Jurkat, Clone E6-1 (cell line): ENCODE measurements around the gene MAPK8.

Experiments
- DNase-seq: peaks from one replicate; pipeline ENCODE4 v3.0.0-alpha.2; 2011; ENCODE audit warnings: low read depth, low spot score
- H3K4me3 ChIP-seq: 2 replicates; pipeline ENCODE4 v1.5.1; 2011; ENCODE audit warnings: mild to moderate bottlenecking, low read length, control low read depth, moderate library complexity

Gene MAPK8

DNA sequence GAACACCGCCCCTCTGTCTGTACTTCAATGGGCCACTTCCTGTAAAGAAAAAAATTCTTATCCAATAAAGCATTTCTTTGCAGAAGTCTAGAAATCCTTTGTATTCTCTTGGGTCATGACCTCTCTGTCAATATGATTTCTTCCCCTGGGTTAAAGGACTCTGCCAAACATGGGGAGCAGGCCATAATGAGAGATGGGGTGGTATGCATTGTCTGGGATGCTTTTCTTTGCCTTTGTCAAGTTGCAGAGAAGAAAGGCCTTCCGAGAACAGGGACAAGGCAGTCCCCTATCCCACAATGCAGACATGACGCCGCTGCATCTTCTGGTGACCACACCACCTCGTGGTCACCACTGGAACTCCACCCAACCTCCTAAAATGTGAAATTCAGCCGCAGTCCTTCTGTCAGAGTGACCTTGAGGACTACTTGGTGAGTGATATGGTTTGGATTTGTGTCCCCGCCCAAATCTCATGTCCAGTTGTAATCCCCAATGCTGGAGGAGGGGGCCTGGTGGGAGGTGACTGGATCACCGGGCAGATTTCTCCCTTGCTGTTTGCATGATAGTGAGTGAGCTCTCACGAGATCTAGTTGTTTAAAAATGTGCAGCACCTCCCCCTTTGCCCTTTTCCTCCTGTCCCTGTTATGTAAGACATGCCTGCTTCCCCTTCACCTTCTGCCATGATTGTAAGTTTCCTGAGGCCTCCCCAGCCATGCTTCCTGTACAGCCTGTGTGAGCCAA lies 16.8 kb upstream of the MAPK8 start:
- no peak overlapping the region for H3K4me3 ChIP-seq
- peak; percentile 32 for DNase-seq

GRCh38 chr10:48290286-48290685 lies 16.2 kb upstream of the MAPK8 start:
- H3K4me3 ChIP-seq, result no peak overlapping the region
- DNase-seq, result no peak

- DNase-seq, result no peak
- no peak overlapping the region for H3K4me3 ChIP-seq
Measured at GRCh38 chr10:48291190-48291589, 15.3 kb upstream of the MAPK8 start.

DNA sequence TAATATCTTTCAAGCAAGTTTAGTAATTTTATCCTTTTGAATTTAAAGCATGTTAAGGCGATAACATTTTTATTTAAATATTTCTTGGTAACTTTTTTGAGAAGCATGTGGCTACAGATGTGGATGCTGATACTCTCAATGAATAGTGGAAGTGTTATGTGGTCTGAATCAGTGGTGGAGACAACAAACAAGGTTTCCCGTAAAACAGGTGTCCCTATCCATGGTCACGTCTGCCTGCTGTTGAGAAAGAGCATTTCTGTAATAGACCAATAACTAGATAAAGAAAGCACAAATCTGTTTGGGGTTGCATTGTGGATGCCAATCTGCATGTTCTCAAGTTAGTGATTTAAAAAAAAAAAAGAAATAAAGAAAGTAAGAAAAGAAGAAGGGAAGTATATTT lies 13.9 kb upstream of the MAPK8 start:
- no peak for DNase-seq
- no peak overlapping the region for H3K4me3 ChIP-seq

DNA sequence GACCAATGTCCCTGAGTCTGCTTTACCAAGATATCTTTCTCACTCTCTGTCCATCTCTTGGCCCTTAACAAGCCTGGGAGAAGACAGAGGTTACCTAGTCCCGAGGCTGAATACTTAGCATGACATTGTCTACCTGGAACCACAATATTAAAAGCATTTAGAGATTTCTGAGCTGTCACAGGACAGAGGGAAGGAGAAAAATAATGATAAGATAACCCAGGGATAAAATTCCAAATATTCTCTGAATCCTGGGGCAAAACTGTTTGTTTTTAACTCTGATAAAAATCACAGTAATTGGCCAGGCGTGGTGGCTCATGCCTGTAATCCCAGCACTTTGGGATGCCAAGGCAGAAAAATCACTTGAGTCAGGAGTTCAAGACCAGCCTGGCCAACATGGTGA lies 12.0 kb upstream of the MAPK8 start:
- no peak overlapping the region for H3K4me3 ChIP-seq
- DNase-seq, result no peak

DNA sequence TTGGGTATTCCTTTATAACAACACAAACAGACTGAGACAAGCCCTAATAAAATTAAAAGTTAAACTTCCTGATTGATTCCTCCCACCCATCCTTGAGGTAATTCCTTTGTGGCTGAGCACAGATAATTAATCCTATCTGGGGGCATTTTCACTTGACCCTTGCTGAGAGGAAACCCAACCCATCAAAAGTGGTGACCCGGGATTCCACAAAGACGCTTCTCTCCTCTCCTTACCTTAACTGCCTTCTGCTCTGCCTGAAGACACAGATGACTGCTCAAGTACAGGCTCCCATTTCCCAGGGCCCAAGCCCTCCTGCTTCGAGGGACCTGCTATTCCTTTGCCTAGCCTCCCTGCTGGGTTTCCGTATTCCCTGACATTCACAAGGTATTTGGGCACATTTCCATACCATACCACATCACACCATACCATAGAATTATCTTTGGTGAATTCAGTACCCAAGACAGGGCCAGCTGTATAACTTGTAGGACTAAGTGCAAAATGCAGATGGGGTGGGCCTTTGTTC lies 9.8 kb upstream of the MAPK8 start:
- H3K4me3 ChIP-seq, result no peak overlapping the region
- no peak for DNase-seq

GRCh38 chr10:48299066-48299465 lies 7.4 kb upstream of the MAPK8 start:
- DNase-seq, result no peak
- no peak overlapping the region for H3K4me3 ChIP-seq

DNA sequence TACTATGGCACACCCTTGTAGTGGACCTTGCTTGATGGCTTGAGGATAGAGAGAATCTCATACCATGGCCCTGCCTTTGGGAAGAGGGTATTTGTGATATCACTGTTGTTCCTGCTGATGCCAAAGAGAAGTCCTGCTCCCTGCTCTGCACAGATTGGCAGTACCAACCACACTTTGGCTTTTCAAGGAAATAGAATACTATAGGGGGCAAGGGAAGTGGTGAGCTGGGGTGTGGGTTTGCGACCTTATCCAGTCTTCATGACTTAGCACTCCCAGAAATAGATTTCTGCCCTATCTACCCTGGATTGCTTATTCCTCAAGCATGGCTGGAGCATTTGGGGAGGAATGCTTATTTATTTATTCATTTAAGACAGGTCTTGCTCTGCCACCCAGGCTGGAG lies 6.8 kb upstream of the MAPK8 start:
- no peak overlapping the region for H3K4me3 ChIP-seq
- no peak for DNase-seq

DNA sequence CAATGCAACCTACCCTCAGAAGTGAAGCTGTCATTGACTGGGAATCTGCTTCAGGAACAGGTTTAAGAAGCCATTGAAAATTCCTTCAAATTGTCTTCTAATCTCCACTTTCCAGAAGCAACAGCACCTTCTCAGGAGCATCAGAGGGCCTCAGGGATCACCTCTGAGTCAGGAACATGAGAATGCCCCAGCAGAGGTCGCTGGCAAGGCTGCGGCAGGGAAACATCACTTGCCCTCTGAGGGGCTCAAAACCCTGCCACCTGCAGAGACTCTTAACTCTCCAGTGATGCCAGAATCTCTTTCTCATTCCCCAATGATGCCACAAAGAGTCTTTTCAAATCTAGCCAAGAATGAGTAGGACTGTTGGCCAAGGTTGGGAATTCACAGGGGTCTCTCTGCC lies 5.9 kb upstream of the MAPK8 start:
- H3K4me3 ChIP-seq, result no peak overlapping the region
- no peak for DNase-seq

- H3K4me3 ChIP-seq, result no peak overlapping the region
- DNase-seq, result no peak
Measured at GRCh38 chr10:48302515-48303476, 3.7 kb upstream of the MAPK8 start.

DNA sequence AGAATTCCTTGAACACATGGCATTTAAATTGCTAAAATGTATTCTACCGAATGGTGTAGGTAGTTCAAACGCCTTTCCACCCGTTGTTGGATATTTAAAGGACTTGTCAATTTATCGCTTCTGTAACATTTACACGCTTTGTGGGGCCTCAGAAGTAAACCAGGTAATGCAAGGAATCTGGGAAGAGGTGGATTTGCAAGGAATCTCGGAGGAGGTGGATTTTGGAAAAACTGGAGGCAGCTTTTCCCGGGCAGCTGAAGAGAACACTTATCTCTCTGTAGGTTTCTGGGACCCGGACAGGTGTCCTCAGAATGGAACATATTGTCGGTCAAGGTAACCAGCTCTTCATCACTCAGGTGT lies 592 bp upstream of the MAPK8 start:
- no peak for DNase-seq
- H3K4me3 ChIP-seq, result peak overlapping the region; percentile 34

DNA sequence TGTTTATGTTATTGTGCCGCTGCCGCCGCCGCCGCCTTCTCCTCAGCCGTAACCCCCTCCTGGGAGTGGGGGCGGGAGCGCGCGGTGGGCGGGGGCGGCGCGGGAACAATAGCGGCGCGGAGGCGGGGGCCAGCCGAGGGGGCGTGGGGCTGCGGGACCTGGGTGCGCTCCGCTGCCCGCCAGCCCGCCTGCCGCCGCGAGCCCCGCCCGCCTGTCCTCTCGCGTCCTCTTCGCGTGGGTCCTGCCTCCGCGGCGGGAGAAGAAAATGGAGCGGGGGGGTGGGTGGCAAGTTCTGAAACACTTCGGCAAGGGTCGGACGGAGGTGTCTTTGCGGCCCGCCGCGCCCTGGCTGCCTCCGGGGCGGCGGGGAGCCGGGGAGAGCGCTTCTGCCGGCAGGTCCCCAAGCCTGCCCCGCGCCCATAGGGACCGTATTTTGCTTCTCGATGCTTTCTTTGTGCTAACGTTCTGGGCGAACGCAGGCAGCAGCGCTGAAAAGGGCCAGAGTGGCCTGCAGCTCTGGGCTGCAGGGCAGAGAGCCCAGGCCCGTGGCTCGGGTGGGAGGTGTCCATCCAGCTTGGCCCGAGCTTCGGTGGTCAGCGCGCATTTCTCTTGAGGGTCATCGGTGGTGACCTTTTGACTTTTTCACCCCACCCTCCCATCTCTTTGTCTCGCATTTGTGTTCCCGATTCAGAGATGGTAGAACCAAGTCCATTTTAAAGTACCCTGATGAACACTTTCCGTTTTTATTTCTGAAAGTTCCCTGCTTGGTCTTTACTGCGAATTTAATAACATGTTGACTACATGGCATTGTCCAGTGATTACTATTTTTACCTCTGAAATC lies 613 bp downstream of the MAPK8 start:
- DNase-seq, result no peak
- peak overlapping the region; percentile 76 for H3K4me3 ChIP-seq

DNA sequence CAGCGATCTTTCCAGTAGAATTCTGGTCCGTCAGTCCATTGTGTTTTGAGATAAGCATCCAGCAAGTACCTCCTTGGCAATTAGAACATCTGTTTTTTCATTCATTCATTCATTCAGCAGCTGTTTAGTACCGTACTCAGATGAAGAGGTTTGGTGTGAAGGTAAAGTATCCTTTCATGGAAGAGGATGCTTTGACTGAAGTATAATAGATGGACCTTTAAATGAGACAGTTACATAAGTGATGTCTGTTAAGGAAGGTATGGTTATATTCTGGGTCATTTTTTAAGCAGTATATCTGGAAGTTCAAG lies 1.2 kb downstream of the MAPK8 start:
- no peak for DNase-seq
- peak overlapping the region; percentile 76 for H3K4me3 ChIP-seq

- no peak overlapping the region for H3K4me3 ChIP-seq
- DNase-seq, result no peak
Measured at GRCh38 chr10:48309711-48310226, 3.3 kb downstream of the MAPK8 start.

DNA sequence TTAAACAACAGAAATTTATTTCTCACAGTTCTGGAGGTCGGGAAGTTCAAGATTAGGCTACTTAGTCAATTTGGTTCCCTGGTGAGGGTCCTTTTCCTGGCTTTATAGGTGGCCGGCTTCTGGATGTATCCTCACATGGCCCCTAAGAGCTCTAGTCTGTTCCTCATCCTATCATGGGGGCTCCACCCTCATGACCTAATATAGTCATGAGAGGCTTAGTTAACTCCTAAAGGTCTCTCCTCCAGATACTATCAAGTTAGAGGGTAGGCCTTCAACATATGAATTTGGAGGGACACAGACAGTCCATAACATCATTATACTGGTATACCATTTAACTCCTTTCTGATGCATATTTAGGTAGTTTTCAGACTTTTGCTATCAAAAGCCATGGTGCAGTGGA lies 7.6 kb downstream of the MAPK8 start:
- DNase-seq, result no peak
- no peak overlapping the region for H3K4me3 ChIP-seq

DNA sequence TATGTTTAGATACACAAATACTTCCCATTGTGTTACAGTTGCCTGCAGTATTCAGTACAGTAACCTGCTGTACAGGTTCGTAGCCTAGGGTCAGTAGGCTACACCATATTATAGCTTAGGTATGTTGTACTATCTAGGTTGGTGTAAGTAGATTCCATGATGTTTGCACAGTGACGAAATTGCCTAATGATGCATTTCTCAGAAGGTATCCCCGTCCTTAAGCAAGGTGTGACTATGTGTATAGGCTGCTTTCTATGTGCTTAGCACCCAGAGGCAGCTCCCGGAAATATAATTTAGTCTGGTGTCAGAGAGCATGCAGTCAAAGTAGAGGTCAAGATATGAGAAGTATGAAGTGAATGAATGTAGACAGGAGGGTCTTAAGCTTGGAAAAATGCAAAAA lies 9.8 kb downstream of the MAPK8 start:
- no peak for DNase-seq
- H3K4me3 ChIP-seq, result no peak overlapping the region

DNA sequence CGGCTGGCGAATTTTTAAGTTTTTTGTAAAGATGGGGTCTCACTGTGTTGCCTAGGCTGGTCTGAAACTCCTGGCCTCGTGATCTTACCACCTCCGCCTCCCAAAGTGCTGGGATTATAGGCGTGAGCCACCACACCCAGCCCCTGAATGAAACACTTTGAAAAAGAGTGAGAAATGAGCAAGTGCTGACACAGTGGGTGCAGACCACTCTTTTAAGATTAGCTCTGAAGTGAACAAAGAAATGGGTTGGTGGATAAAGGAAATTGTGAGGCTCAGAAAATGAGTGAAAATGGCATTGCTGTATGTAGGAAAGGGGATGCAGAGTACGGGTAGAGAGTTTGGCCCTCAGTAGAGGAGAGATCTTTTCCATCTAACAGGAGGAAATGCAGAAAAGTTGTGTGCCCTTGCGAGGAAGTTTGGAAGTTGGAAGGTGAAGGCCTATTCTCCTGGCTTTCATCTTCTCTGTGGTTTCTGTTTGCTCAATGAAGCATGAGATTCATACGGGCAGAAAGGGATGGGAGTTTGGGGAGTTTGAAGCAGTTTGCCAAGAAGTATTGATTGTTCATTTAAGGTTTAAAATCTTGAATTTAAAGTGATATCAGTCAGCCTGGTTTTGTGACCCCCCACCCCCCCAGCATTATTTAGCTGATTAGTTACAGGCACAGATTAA lies 11.0 kb downstream of the MAPK8 start:
- DNase-seq, result no peak
- no peak overlapping the region for H3K4me3 ChIP-seq

DNA sequence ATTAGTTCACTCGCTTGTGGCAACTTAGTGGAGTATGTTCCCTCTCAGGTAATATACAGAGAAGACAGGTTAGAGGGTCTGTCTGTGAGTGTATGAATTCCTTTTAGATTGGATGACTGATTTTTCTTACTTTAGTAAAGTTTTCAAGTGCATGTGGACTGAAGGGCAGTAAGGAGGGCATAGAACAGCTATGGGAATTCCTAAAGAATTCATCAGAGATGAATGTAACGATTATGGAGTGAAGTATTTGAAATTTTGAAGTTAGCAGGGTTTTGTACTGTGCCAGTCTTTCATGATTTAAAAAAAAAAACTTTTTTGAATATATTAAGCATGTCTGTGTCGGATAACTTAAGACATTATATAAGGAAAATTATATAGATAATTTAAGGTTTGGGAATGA lies 15.5 kb downstream of the MAPK8 start:
- DNase-seq, result no peak

DNA sequence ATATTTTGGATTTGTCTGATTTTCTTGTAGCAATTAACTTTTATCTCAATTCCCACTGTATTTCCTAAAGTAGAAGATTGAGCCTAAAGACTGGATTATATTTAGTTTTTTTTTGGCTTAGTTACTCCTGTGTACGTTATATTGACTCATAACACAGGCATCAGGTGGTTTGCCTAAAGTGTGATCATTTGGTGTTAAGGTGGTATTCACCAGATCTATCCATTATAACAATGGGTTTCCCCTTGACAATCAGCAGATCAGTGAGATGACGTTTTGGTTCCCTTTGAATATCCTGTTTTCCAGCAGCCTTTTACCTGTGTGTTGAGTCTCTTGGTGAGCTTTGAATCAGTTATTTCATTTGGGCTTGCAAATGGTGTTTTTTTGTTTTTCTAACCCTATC lies 18.1 kb downstream of the MAPK8 start:
- no peak overlapping the region for H3K4me3 ChIP-seq
- no peak for DNase-seq

More for the DNA sequence above, 15.5 kb downstream of the MAPK8 start:
- no peak overlapping the region for H3K4me3 ChIP-seq
